ENCODE measurements around the gene HPD. TPM values are rescaled to one million over a fixed set of nuclear protein-coding genes. Genes with fewer than 3 reads are reported as not detected.
A peak's percentile ranks its signal among the peaks of the same experiment; 100 is the strongest.
"Not testable (repeated sequence)": the region's sequence is repeated elsewhere in the genome, so short reads cannot be mapped to it uniquely, and the experiment has no call there.

HPD gene
- total RNA-seq, 4 donors from 2014 or later = 1.4 TPM; not detected in 3

- no peak for TF ChIP-seq EP300 (IDR thresholded peaks at IDR 0.05)
- no peak for TF ChIP-seq POLR2AphosphoS5 (IDR thresholded peaks at IDR 0.05)
- no peak for TF ChIP-seq CTCF (IDR thresholded peaks at IDR 0.05)
- TF ChIP-seq POLR2A (IDR thresholded peaks at IDR 0.05) = no peak
- DNase-seq (ENCODE audit: low spot score in 2 of 2) = peak in 1 of 2 donors; percentile 55
These were observed 66.7 kb downstream of the HPD start for GRCh38 chr12:121791671-121792551.

GRCh38 chr12:121790785-121791184 is 67.9 kb downstream of the HPD start:
- H3K9me3 ChIP-seq; H3K27me3 ChIP-seq; H3K4me3 ChIP-seq; H3K27ac ChIP-seq; H3K36me3 ChIP-seq; DNase-seq (ENCODE audit: low spot score in 2 of 2): not testable (repeated sequence)
- 91% methylated on average over 8 of the region's 8 CpGs for WGBS
- peaks cover 37% of the 10 kb centered on the region for H3K4me1 ChIP-seq

More at GRCh38 chr12:121791671-121792551, 66.7 kb downstream of the HPD start:
- H3K4me3 ChIP-seq = no peak overlapping the region
- 90% methylated on average over 12 of the region's 14 CpGs for WGBS
- H3K27me3 ChIP-seq = no peaks in the 10 kb centered on the region
- peaks cover 5% of the 10 kb centered on the region for H3K36me3 ChIP-seq
- no peaks in the 10 kb centered on the region for H3K9me3 ChIP-seq
- H3K27ac ChIP-seq = no peak overlapping the region
- peaks cover 43% of the 10 kb centered on the region for H3K4me1 ChIP-seq

GRCh38 chr12:121789800-121790728 is 68.6 kb downstream of the HPD start:
- Histone ChIP-seq H3K27me3 (no peaks in the 10 kb centered on the region), H3K27ac (peak overlapping the region; percentile 61)
- WGBS = 81% methylated on average over 28 of the region's 28 CpGs

More at GRCh38 chr12:121789800-121790728, 68.6 kb downstream of the HPD start:
- Histone ChIP-seq H3K36me3 (no peaks in the 10 kb centered on the region), H3K4me3 (no peak overlapping the region), H3K9me3 (no peaks in the 10 kb centered on the region), H3K4me1 (peaks cover 29% of the 10 kb centered on the region)
- TF ChIP-seq POLR2AphosphoS5 (IDR thresholded peaks at IDR 0.05) (no peak), EP300 (IDR thresholded peaks at IDR 0.05) (no peak), CTCF (IDR thresholded peaks at IDR 0.05) (no peak), POLR2A (IDR thresholded peaks at IDR 0.05) (no peak)
- DNase-seq (ENCODE audit: low spot score in 2 of 2) = peak in 1 of 2 donors; percentile 83

Other genes with a start within 250 kb of the HPD start
- 10 to 100 TPM; 56.5 to 81.4 (median 71.4) TPM for gene ORAI1, start 232.3 kb downstream of the HPD start, total RNA-seq
- 1 to 10 TPM; 1.5 to 4.5 (median 2.6) TPM for gene MORN3, start 189.2 kb downstream of the HPD start, total RNA-seq
- gene TMEM120B, start 146.1 kb downstream of the HPD start, total RNA-seq = 10 to 100 TPM in 1 of 4 donors, 1 to 10 TPM in 3; 7.1 to 13.8 (median 8.8) TPM
- gene RHOF, start 65.2 kb downstream of the HPD start, total RNA-seq = 10 to 100 TPM in 3 of 4 donors, 1 to 10 TPM in 1; 6.6 to 20.4 (median 17.5) TPM
- gene SETD1B, start 54.9 kb downstream of the HPD start, total RNA-seq = 10 to 100 TPM; 13.1 to 23.1 (median 19.5) TPM
- 100 to 1,000 TPM in 1 of 4 donors, 10 to 100 TPM in 3; 44.7 to 102 (median 68.4) TPM for gene PSMD9, start 29.9 kb upstream of the HPD start, total RNA-seq
- 1 to 10 TPM; 2.3 to 4.4 (median 2.6) TPM for gene CFAP251, start 59.7 kb upstream of the HPD start, total RNA-seq
- 10 to 100 TPM; 15.9 to 30.9 (median 22.7) TPM for gene BCL7A, start 163.0 kb upstream of the HPD start, total RNA-seq
- 10 to 100 TPM; 25.2 to 91.4 (median 35.4) TPM for gene MLXIP, start 219.9 kb upstream of the HPD start, total RNA-seq